ENCODE measurements around the gene NMNAT2. TPM values are rescaled to one million over a fixed set of nuclear protein-coding genes. Genes with fewer than 3 reads are reported as not detected.

The NMNAT2 gene
- total and polyA plus RNA-seq, 4 donors: 0.10 to 1.1 (median 0.94) TPM

DNA sequence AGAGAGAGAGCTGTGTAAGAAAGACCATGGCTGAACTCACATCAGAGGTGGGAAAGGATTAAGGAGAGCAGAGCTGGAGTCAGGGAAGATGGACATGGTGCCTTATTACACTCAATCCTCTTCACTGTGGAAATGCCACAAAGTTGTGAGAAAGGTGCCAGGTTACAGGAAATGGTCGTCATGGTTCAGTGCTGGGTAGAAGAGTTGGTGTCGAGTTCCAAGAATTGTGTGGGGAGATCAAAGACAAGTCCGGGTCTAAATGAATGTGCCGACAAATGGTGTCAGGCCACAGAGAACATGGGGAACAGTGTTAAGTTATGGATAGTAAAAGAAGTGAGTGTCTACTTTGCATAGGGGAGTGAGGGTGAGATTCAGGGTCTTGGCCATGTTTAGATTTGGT is 191.2 kb downstream of the NMNAT2 start:
- no peak overlapping the region for H3K4me3 ChIP-seq
- H3K36me3 ChIP-seq (ENCODE audit: control insufficient read depth in 4 of 4, insufficient read depth in 4 of 4, low read length in 4 of 4): no peaks in the 10 kb centered on the region
- no peak overlapping the region for H3K9ac ChIP-seq (ENCODE audit: insufficient read depth in 1 of 2, low read length in 2 of 2)
- ATAC-seq (ENCODE audit: insufficient read depth, low FRiP score) (no peak), DNase-seq (no peak)
- no peaks in the 10 kb centered on the region for H3K27me3 ChIP-seq (ENCODE audit: control insufficient read depth in 3 of 3, insufficient read depth in 3 of 3, low read length in 2 of 3)
- H3K27ac ChIP-seq (ENCODE audit: low read depth in 1 of 2, low read length in 1 of 2): no peak overlapping the region
- H3K9me3 ChIP-seq (ENCODE audit: control insufficient read depth in 4 of 4, insufficient read depth in 3 of 4, low read length in 3 of 4): no peaks in the 10 kb centered on the region
- WGBS, 2 donors: 67 to 76% methylated on average over 4 of the region's 4 CpGs
- no peak for TF ChIP-seq CTCF (IDR thresholded peaks at IDR 0.05; ENCODE audit: control extremely low read depth, extremely low read depth)
- peaks cover 0 to 9% (median 0%) of the 10 kb centered on the region in 5 donors for H3K4me1 ChIP-seq (ENCODE audit: control insufficient read depth in 5 of 5, insufficient read depth in 5 of 5, low read length in 5 of 5)

DNA sequence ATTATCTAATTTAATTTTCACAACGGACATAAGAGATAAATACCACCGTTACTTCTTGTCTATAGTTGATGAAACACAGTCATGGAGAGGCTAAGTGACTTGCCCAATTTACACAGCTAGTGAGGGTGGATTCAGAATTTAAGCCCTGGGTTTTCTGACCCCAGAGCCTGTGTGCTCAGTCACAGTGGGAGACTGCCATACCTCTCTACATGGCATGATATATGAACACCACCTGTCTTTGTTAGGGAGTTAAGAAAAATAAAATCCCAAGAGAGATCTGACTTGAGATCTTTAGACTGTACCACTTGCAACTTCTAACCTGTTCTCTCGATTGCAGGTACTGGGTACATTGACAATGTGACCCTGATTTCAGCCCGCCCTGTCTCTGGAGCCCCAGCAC is 191.8 kb downstream of the NMNAT2 start:
- whole genome bisulfite sequencing, 2 donors: 93% methylated on average over 4 of the region's 4 CpGs
- Histone ChIP-seq H3K9me3 (ENCODE audit: control insufficient read depth in 4 of 4, insufficient read depth in 3 of 4, low read length in 3 of 4) (no peaks in the 10 kb centered on the region), H3K4me1 (ENCODE audit: control insufficient read depth in 5 of 5, insufficient read depth in 5 of 5, low read length in 5 of 5) (peaks cover 0 to 9% (median 0%) of the 10 kb centered on the region in 5 donors), H3K27me3 (ENCODE audit: control insufficient read depth in 3 of 3, insufficient read depth in 3 of 3, low read length in 2 of 3) (no peaks in the 10 kb centered on the region), H3K4me3 (no peak overlapping the region), H3K36me3 (ENCODE audit: control insufficient read depth in 4 of 4, insufficient read depth in 4 of 4, low read length in 4 of 4) (no peaks in the 10 kb centered on the region), H3K27ac (ENCODE audit: low read depth in 1 of 2, low read length in 1 of 2) (no peak overlapping the region), H3K9ac (ENCODE audit: insufficient read depth in 1 of 2, low read length in 2 of 2) (no peak overlapping the region)
- no peak for TF ChIP-seq CTCF (IDR thresholded peaks at IDR 0.05; ENCODE audit: control extremely low read depth, extremely low read depth)
- ATAC-seq (ENCODE audit: insufficient read depth, low FRiP score) (no peak), DNase-seq (no peak)

DNA sequence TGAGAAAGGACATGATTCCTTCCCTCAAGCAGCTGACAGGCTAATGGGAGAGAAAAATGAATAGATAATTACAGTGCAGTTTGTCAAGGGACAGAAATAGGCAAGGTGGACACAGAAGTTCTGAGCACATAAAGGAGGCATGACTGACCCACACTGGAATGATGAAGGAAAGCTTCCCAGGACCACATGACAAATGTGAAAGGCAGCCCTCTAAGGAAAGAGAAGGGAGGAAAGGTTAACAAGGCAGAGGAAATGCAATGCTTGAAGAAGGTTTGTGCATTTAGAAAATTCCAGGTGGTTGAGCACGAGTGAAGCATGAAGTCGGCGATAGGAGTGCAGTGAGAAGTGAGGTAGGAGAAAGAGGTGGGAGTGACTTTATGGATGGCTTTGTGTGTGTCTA is 194.7 kb downstream of the NMNAT2 start:
- no peak overlapping the region for H3K4me3 ChIP-seq
- WGBS, 2 donors: 76 to 92% methylated on average over 3 of the region's 3 CpGs
- DNase-seq (no peak), ATAC-seq (ENCODE audit: insufficient read depth, low FRiP score) (no peak)
- H3K27me3 ChIP-seq (ENCODE audit: control insufficient read depth in 3 of 3, insufficient read depth in 3 of 3, low read length in 2 of 3): no peaks in the 10 kb centered on the region
- no peak for TF ChIP-seq CTCF (IDR thresholded peaks at IDR 0.05; ENCODE audit: control extremely low read depth, extremely low read depth)
- no peak overlapping the region for H3K27ac ChIP-seq (ENCODE audit: low read depth in 1 of 2, low read length in 1 of 2)
- H3K4me1 ChIP-seq (ENCODE audit: control insufficient read depth in 5 of 5, insufficient read depth in 5 of 5, low read length in 5 of 5): peaks cover 4 to 18% (median 5%) of the 10 kb centered on the region in 5 donors
- H3K36me3 ChIP-seq (ENCODE audit: control insufficient read depth in 4 of 4, insufficient read depth in 4 of 4, low read length in 4 of 4): no peaks in the 10 kb centered on the region
- no peak overlapping the region for H3K9ac ChIP-seq (ENCODE audit: insufficient read depth in 1 of 2, low read length in 2 of 2)
- H3K9me3 ChIP-seq (ENCODE audit: control insufficient read depth in 4 of 4, insufficient read depth in 3 of 4, low read length in 3 of 4): no peaks in the 10 kb centered on the region

DNA sequence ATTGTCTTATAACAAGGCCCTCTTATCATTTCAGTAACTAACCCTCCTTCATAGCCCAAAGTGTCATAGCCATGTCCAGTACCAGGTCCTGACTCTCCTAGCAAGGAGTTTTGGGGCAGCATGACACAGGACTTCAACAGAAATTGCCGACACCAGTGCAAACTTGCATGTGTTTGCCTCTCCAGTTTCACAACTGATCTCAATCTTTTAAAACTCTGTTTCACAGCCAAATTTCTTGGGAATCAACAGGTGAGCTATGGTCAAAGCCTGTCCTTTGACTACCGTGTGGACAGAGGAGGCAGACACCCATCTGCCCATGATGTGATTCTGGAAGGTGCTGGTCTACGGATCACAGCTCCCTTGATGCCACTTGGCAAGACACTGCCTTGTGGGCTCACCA is 195.3 kb downstream of the NMNAT2 start:
- no peak for ATAC-seq (ENCODE audit: insufficient read depth, low FRiP score)
- H3K27ac ChIP-seq (ENCODE audit: low read depth in 1 of 2, low read length in 1 of 2): no peak overlapping the region
- no peak overlapping the region for H3K9ac ChIP-seq (ENCODE audit: insufficient read depth in 1 of 2, low read length in 2 of 2)
- H3K9me3 ChIP-seq (ENCODE audit: control insufficient read depth in 4 of 4, insufficient read depth in 3 of 4, low read length in 3 of 4): no peaks in the 10 kb centered on the region
- TF ChIP-seq CTCF (IDR thresholded peaks at IDR 0.05; ENCODE audit: control extremely low read depth, extremely low read depth): no peak
- no peak for DNase-seq
- WGBS, 2 donors: 96% methylated on average over 3 of the region's 3 CpGs
- H3K4me1 ChIP-seq (ENCODE audit: control insufficient read depth in 5 of 5, insufficient read depth in 5 of 5, low read length in 5 of 5): peaks cover 5 to 21% (median 9%) of the 10 kb centered on the region in 5 donors
- H3K36me3 ChIP-seq (ENCODE audit: control insufficient read depth in 4 of 4, insufficient read depth in 4 of 4, low read length in 4 of 4): no peaks in the 10 kb centered on the region
- H3K27me3 ChIP-seq (ENCODE audit: control insufficient read depth in 3 of 3, insufficient read depth in 3 of 3, low read length in 2 of 3): no peaks in the 10 kb centered on the region
- H3K4me3 ChIP-seq: no peak overlapping the region

Data from lung (tissue), 12 donors.